Stomach (tissue), 4 donors: ENCODE data around the gene HTR1D.

ENCODE experiments used
- CTCF ChIP-seq, 7 experiments: fragments of 450-650 bp in 4 of 7; fragments of 200-600 bp in 3 of 7; sonication (generic) in 3 of 7; IDR thresholded peaks; one replicate each; pipeline ENCODE4 v1.5.1; 2016 to 2019; ENCODE audit warnings: antibody characterized with exemption in 7 of 7, control low read depth in 2 of 7, mild to moderate bottlenecking in 1 of 7
- POLR2A ChIP-seq, 4 donors: fragments of 450-650 bp; IDR thresholded peaks; one replicate each; pipeline ENCODE4 v1.6.1; 2016; ENCODE audit warnings: antibody characterized with exemption in 4 of 4, control low read depth in 2 of 4, mild to moderate bottlenecking in 1 of 4, moderate library complexity in 1 of 4
- POLR2AphosphoS5 ChIP-seq, 3 donors: sonication (generic); formaldehyde crosslinking; IDR thresholded peaks; one replicate each; pipeline ENCODE4 v1.6.1; 2016; ENCODE audit warnings: antibody characterized with exemption in 3 of 3

- TF ChIP-seq CTCF (IDR thresholded peaks at IDR 0.05) (no peak), POLR2AphosphoS5 (IDR thresholded peaks at IDR 0.05) (no peak), POLR2A (IDR thresholded peaks at IDR 0.05) (no peak)
Measured at GRCh38 chr1:23227806-23228205, 10.5 kb upstream of the HTR1D start.
